PC-3 (cell line): ENCODE measurements around the gene CRAMP1. TPM values are rescaled to one million over a fixed set of nuclear protein-coding genes. Genes with fewer than 3 reads are reported as not detected.

Experiments used
- ATAC-seq: fragments of 200-7000 bp; cut with Tn5 transposase; 2 replicates; pipeline ENCODE4 v1.9.1; 2020; ENCODE audit warnings: mild to moderate bottlenecking, moderate library complexity
- BruUV-seq: library from RNA; stranded (reverse); fragments of 400-500 nt; replicated peaks from 2 replicates; lab custom pipeline; 2021; lab: Mats Ljungman, UMichigan
- CTCF ChIA-PET: fragments of 300-600 bp; sonication (Branson Sonifier 250); formaldehyde crosslinking; loops from one replicate; lab custom pipeline; 2022; ENCODE audit warnings: antibody characterized with exemption; lab: Charles Lee
- POLR2A ChIA-PET: fragments of 300-600 bp; sonication (Branson Sonifier 250); formaldehyde crosslinking; loops from one replicate; lab custom pipeline; 2022; ENCODE audit warnings: antibody characterized with exemption; ENCODE audit not compliant: unreplicated experiment; lab: Charles Lee
- DNase-seq: peaks from one replicate; pipeline ENCODE4 v3.0.0-alpha.2; 2015
- H2AFZ ChIP-seq: fragments of 300-600 bp; sonication (generic); 2 replicates; pipeline ENCODE4 v1.6.0; 2016; ENCODE audit warnings: antibody characterized with exemption, low read length
- H3F3A ChIP-seq: fragments of 300-600 bp; sonication (generic); one replicate; pipeline ENCODE4 v1.6.0; 2017; ENCODE audit warnings: antibody characterized with exemption, low read length, control low read depth, mild to moderate bottlenecking; ENCODE audit not compliant: unreplicated experiment
- H3K27ac ChIP-seq: fragments of 300-600 bp; sonication (generic); 2 replicates; pipeline ENCODE4 v1.5.1; 2016; ENCODE audit warnings: mild to moderate bottlenecking, low read length
- H3K27me3 ChIP-seq: fragments of 300-600 bp; sonication (generic); 2 replicates; pipeline ENCODE4 v1.6.1; 2016; ENCODE audit warnings: low read length, mixed read lengths
- H3K36me3 ChIP-seq: fragments of 300-600 bp; sonication (generic); 2 replicates; pipeline ENCODE4 v1.6.1; 2016; ENCODE audit warnings: low read depth, mixed run types, low read length, mixed read lengths
- H3K4me1 ChIP-seq: fragments of 300-600 bp; sonication (generic); 2 replicates; pipeline ENCODE4 v1.5.1; 2016; ENCODE audit warnings: low read length; ENCODE audit not compliant: insufficient read depth
- H3K4me2 ChIP-seq: fragments of 300-600 bp; sonication (generic); 2 replicates; pipeline ENCODE4 v1.6.0; 2016; ENCODE audit warnings: low read length
- H3K4me3 ChIP-seq: fragments of 300-600 bp; sonication (generic); 2 replicates; pipeline ENCODE4 v1.5.1; 2016; ENCODE audit warnings: mild to moderate bottlenecking, low read length, mixed read lengths
- H3K79me2 ChIP-seq: fragments of 300-600 bp; sonication (generic); 2 replicates; pipeline ENCODE4 v1.6.1; 2017; ENCODE audit warnings: low read length, mixed read lengths
- H3K9ac ChIP-seq: fragments of 300-600 bp; sonication (generic); 2 replicates; pipeline ENCODE4 v1.6.0; 2016; ENCODE audit warnings: mild to moderate bottlenecking, low read length
- H3K9me2 ChIP-seq: fragments of 300-600 bp; sonication (generic); replicated peaks from 2 replicates; pipeline ENCODE4 v1.6.1; 2016; ENCODE audit warnings: mixed run types, low read length, mixed read lengths
- H3K9me3 ChIP-seq: fragments of 300-600 bp; sonication (generic); 2 replicates; pipeline ENCODE4 v1.6.1; 2016; ENCODE audit warnings: low read length, mixed read lengths
- H4K20me1 ChIP-seq: fragments of 300-600 bp; sonication (generic); 2 replicates; pipeline ENCODE4 v1.6.1; 2016; ENCODE audit warnings: low read length, mixed read lengths
- EZH2 ChIP-seq: fragments of 300-600 bp; sonication (generic); IDR thresholded peaks from one replicate; pipeline ENCODE4 v1.6.1; 2017; ENCODE audit warnings: antibody characterized with exemption, mild to moderate bottlenecking, low read length; ENCODE audit not compliant: unreplicated experiment
- EZH2phosphoT487 ChIP-seq: fragments of 300-600 bp; sonication (generic); IDR thresholded peaks from 2 replicates; pipeline ENCODE4 v1.6.1; 2018; ENCODE audit warnings: mild to moderate bottlenecking, antibody characterized with exemption, low read length, borderline replicate concordance
- intact Hi-C: fragments of 100-400 bp; cut with micrococcal nuclease; formaldehyde crosslinking; loops from 2 replicates; pipeline ENCODE4 v1.9.0; 2023
- total RNA-seq: library from RNA; depleted of rRNA; stranded (reverse); fragments of >200 nt; gene quantifications from 2 replicates; pipeline ENCODE4 v1.2.3, GENCODE V29; 2014
- TF ChIP-seq, protein P1 (sequence below): fragments of 300-600 bp; sonication (generic); conservative IDR thresholded peaks from 2 replicates; pipeline ENCODE4 v1.5.1; 2017; ENCODE audit warnings: antibody characterized with exemption, low read depth, mild to moderate bottlenecking, low read length

CRAMP1 gene
- total RNA-seq, 1 experiment from 2014 or later, result 8.5 TPM

DNA sequence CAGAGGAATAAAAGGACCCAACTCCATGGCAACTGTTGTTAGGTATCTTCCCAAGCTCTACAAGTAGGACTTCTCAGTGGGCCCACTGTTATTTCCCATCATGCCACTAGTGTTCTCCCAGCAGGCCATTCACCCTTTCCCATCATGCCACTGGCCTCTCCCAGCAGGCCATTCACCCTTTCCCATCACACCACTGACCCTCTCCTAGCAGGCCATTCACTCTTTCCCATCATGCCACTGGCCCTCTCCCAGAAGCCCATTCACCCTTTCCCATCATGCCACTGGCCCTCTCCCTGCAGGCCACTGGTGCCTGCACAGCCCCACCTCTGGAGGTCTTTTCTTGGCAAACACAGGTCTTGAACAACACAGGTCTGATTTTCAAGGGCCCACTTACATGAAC is 36.6 kb upstream of the CRAMP1 start:
- no peak overlapping the region for H3K4me2 ChIP-seq
- H3K27ac ChIP-seq, result no peak overlapping the region
- ATAC-seq (no peak), DNase-seq (no peak)
- H3K4me3 ChIP-seq, result no peak overlapping the region
- no peaks in the 10 kb centered on the region for H3K4me1 ChIP-seq
- H3K79me2 ChIP-seq, result no peaks in the 10 kb centered on the region
- no peaks in the 10 kb centered on the region for H3K9me3 ChIP-seq
- intact Hi-C loops, result no loop called here
- BruUV-seq, result no TSS peak
- no peaks in the 10 kb centered on the region for H4K20me1 ChIP-seq
- no peak overlapping the region for H2AFZ ChIP-seq
- H3K9ac ChIP-seq, result no peak overlapping the region
- POLR2A ChIA-PET, result no interaction called here
- no peaks in the 10 kb centered on the region for H3K36me3 ChIP-seq
- no peaks in the 10 kb centered on the region for H3K9me2 ChIP-seq
- H3F3A ChIP-seq, result no peaks in the 10 kb centered on the region
- CTCF ChIA-PET, result no interaction called here
- H3K27me3 ChIP-seq, result no peaks in the 10 kb centered on the region
- TF ChIP-seq, protein P1, sequence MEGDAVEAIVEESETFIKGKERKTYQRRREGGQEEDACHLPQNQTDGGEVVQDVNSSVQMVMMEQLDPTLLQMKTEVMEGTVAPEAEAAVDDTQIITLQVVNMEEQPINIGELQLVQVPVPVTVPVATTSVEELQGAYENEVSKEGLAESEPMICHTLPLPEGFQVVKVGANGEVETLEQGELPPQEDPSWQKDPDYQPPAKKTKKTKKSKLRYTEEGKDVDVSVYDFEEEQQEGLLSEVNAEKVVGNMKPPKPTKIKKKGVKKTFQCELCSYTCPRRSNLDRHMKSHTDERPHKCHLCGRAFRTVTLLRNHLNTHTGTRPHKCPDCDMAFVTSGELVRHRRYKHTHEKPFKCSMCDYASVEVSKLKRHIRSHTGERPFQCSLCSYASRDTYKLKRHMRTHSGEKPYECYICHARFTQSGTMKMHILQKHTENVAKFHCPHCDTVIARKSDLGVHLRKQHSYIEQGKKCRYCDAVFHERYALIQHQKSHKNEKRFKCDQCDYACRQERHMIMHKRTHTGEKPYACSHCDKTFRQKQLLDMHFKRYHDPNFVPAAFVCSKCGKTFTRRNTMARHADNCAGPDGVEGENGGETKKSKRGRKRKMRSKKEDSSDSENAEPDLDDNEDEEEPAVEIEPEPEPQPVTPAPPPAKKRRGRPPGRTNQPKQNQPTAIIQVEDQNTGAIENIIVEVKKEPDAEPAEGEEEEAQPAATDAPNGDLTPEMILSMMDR, result no peak
- TF ChIP-seq EZH2phosphoT487 (no peak), EZH2 (no peak)

DNA sequence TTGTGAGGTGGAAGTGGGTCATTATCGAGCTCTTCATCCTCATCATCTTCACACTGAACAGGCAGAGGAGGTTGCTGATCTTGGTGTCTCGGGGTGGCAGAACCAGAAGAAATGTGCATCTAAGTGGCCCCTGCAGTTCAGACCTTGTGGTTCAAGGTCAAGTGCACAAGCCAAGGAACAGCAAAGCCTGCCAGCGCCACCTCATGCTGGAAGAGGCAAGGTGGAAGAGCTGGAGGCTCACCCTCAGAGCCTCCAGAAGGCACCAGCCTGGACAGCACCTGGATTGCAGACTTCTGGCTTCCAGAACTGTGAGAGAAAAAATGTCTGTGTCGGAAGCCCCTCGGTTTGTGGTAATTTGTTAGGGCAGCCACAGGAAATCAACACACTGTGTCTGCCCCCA is 32.9 kb upstream of the CRAMP1 start:
- intact Hi-C loops, result no loop called here
- ATAC-seq (no peak), DNase-seq (no peak)
- Histone ChIP-seq H3K79me2 (no peaks in the 10 kb centered on the region), H3K9me3 (no peaks in the 10 kb centered on the region), H2AFZ (no peak overlapping the region), H3K4me3 (no peak overlapping the region), H3K27ac (no peak overlapping the region), H3K27me3 (no peaks in the 10 kb centered on the region), H3K36me3 (no peaks in the 10 kb centered on the region), H4K20me1 (no peaks in the 10 kb centered on the region), H3K4me1 (no peaks in the 10 kb centered on the region; the same call in 1 of the 2 replicates), H3K9ac (no peak overlapping the region), H3F3A (no peaks in the 10 kb centered on the region), H3K9me2 (no peaks in the 10 kb centered on the region), H3K4me2 (no peak overlapping the region)
- TF ChIP-seq EZH2phosphoT487, result no peak
- TF ChIP-seq, protein P1, result no peak
- CTCF ChIA-PET, result no interaction called here
- BruUV-seq, result no TSS peak
- POLR2A ChIA-PET, result no interaction called here

DNA sequence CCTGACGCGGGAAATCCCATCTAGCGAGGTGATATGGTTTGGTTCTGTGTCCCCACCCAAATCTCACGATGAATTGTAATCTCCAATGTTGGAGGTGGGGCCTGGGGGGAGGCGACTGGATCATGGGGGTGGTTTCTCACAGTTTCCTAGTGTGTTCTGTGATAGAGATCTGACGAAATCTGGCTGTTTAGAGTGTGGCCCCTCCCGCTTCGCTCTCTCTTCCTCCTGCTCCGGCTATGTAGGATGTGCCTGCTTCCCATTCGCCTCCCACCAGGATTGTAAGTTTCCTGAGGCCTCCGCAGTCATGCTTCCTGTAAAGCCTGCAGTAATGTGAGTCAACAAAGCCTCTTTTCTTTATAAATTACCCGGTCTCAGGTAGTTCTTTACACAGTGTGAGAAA is 31.9 kb upstream of the CRAMP1 start:
- H3K9ac ChIP-seq, result no peak overlapping the region
- no peaks in the 10 kb centered on the region for H3K27me3 ChIP-seq
- ChIA-PET POLR2A (no interaction called here), CTCF (no interaction called here)
- TF ChIP-seq, protein P1, result no peak
- no peak for TF ChIP-seq EZH2
- TF ChIP-seq EZH2phosphoT487, result no peak
- no peak overlapping the region for H2AFZ ChIP-seq
- H3K4me1 ChIP-seq, result no peaks in the 10 kb centered on the region; the same call in 1 of the 2 replicates
- BruUV-seq, result no TSS peak
- intact Hi-C loops, result no loop called here
- no peak overlapping the region for H3K4me3 ChIP-seq
- no peak for DNase-seq
- H3K36me3 ChIP-seq, result no peaks in the 10 kb centered on the region
- H3K27ac ChIP-seq, result no peak overlapping the region
- H3F3A ChIP-seq, result no peaks in the 10 kb centered on the region
- no peaks in the 10 kb centered on the region for H4K20me1 ChIP-seq
- ATAC-seq, result peak; percentile 47
- H3K9me2 ChIP-seq, result no peaks in the 10 kb centered on the region
- no peaks in the 10 kb centered on the region for H3K9me3 ChIP-seq
- no peaks in the 10 kb centered on the region for H3K79me2 ChIP-seq
- H3K4me2 ChIP-seq, result no peak overlapping the region
